Activated naive CD8-positive, alpha-beta T cell (primary cell): ENCODE data around the gene ATP8B4.
"Not testable (repeated sequence)": the region's sequence is repeated elsewhere in the genome, so short reads cannot be mapped to it uniquely, and the experiment has no call there.

Experiments
- H3K27ac Mint-ChIP-seq: one replicate; pipeline ENCODE4 v1.8.0; 2021; ENCODE audit warnings: mixed read lengths
- H3K27me3 Mint-ChIP-seq: one replicate; pipeline ENCODE4 v1.8.0; 2021; ENCODE audit warnings: mixed read lengths
- H3K36me3 Mint-ChIP-seq: one replicate; pipeline ENCODE4 v1.8.0; 2021; ENCODE audit warnings: mixed read lengths
- H3K4me1 Mint-ChIP-seq: one replicate; pipeline ENCODE4 v1.8.0; 2021; ENCODE audit warnings: low read depth, mixed read lengths
- H3K4me3 Mint-ChIP-seq: one replicate; pipeline ENCODE4 v1.8.0; 2021; ENCODE audit warnings: mild to moderate bottlenecking, mixed read lengths
- H3K9me3 Mint-ChIP-seq: one replicate; pipeline ENCODE4 v1.8.0; 2021; ENCODE audit warnings: low read depth, mixed read lengths

Gene ATP8B4

DNA sequence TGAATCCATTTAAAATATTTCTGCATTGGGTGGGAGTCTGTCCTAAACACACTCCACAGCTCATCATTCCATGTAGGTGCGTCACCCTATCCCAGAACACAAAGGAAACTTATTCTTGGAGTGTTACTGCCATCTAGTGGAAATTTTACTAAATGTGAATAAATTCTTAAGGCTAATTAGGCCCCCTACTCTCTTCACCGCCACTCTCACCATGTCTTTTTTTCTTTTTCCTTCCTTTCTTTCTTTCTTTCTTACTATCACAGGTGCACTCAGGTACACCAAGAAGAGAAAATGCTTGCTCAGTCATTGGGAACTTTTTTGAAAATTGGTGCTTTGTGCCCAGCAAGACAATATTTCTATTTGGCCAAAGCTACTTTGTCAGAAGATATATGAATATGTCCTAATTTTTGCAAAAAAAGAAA lies 26.4 kb upstream of the ATP8B4 start:
- no peak overlapping the region for H3K4me3 Mint-ChIP-seq
- no peaks in the 10 kb centered on the region for H3K36me3 Mint-ChIP-seq
- H3K27me3 Mint-ChIP-seq: no peaks in the 10 kb centered on the region
- H3K27ac Mint-ChIP-seq: no peak overlapping the region
- H3K9me3 Mint-ChIP-seq: no peaks in the 10 kb centered on the region
- H3K4me1 Mint-ChIP-seq: peaks cover 2% of the 10 kb centered on the region

DNA sequence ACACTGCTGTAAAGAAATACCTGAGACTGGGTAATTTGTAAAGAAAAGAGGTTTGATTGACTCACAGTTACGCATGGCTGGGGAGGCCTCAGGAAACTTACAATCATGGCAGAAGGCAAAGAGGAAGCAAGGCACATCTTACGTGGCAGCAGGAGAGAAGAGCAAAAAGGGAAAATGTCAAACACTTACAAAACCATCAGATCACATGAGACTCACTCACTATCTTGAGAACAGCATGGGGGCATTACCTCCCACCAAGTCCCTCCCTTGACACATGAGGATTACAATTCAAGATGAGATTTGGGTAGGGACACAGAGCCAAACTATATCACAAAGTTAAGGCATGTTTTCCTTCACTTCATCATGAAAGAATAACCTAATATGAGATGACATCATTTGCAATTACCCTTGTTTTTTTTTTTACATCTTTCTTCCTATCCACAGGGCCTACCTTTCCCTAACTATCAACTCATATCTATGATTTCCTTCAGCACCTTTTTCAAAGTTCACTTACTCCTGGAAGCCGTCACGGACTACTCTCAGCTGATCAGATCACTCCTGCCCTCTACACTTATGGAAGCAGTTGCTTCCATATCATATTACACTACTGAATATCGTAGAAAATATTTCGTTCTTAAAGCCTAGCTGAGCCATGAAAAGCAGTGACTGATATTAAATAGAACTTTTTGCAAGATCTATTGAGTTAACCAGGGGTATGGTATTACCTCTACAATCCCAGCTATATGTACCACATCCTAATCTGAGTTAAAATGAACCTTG lies 25.5 kb upstream of the ATP8B4 start:
- Mint-ChIP-seq H3K4me1 (peaks cover 2% of the 10 kb centered on the region), H3K27me3 (no peaks in the 10 kb centered on the region), H3K27ac (peak overlapping the region; percentile 9), H3K36me3 (no peaks in the 10 kb centered on the region), H3K9me3 (no peaks in the 10 kb centered on the region), H3K4me3 (no peak overlapping the region)

DNA sequence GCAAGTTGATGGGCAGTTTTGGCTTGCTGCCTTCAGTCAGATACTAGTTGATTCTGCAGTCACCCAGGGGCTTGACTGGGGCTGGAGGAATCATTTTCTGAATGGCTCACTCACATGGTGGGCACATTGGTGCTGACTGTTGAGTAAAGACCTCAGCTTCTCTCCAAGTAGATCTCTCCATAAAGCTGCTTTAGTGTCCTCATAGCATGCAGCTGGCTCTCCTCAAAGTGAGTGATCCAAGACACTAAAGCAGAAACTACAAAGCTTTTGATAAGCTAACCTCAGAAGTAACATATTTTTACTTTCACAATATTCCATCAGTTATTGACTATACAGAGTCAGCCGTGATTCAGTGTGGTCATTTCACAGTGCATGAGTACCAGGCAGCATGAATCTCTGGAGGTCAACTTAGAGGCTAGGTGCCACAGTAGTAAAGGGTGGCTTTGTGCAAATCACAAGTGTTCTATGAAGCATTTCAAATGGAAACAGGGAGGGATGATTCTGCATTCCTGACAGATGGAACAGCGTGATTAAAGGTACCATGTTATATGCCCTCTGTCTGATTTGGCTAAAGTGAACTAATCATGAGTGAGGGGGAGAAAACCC lies 24.3 kb upstream of the ATP8B4 start:
- Mint-ChIP-seq H3K36me3 (no peaks in the 10 kb centered on the region), H3K4me3 (no peak overlapping the region), H3K9me3 (no peaks in the 10 kb centered on the region), H3K27me3 (no peaks in the 10 kb centered on the region), H3K4me1 (peaks cover 2% of the 10 kb centered on the region), H3K27ac (no peak overlapping the region)

DNA sequence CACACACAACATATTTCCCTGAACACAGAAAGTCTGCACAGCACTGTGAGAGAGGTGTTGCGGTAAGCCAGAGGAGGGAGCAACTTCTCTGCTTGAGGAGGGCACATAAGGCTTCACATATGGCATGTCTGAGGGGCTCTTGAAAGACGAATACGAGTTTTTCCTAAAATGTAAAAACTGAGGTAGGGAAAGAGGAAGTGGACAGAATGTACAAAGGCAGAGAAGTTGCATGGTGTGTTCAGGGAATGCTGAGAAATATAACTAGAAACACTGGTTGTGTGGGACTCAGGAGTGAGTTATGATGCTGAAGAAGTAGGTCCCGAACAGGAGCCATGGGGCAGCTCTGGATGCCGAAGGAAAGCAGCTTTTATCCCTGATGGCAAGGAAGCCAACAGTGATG lies 22.8 kb upstream of the ATP8B4 start:
- Mint-ChIP-seq H3K4me3 (no peak overlapping the region), H3K36me3 (no peaks in the 10 kb centered on the region), H3K9me3 (no peaks in the 10 kb centered on the region), H3K27me3 (no peaks in the 10 kb centered on the region), H3K27ac (no peak overlapping the region), H3K4me1 (peaks cover 9% of the 10 kb centered on the region)

DNA sequence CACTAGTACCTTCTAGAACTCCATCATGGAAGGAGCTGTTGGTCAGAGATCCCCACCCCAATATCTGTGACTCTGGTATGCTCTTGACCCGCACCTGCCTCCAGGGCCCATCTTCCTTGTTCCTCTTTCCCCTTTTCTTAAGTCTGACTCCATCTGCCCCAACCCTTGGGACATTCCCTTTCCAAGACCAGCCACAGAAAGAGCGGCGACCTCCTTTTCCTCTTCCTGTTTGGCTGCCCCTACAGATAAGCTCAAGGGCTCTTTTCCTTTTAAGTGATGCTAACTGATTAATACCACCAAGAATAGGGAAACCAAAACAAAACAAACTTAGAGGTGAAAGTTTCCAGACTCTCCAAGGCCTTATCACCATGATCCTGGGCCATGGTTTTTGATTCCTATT lies 21.9 kb upstream of the ATP8B4 start:
- no peaks in the 10 kb centered on the region for H3K36me3 Mint-ChIP-seq
- no peaks in the 10 kb centered on the region for H3K27me3 Mint-ChIP-seq
- H3K4me1 Mint-ChIP-seq: peaks cover 13% of the 10 kb centered on the region
- no peak overlapping the region for H3K27ac Mint-ChIP-seq
- no peak overlapping the region for H3K4me3 Mint-ChIP-seq
- no peaks in the 10 kb centered on the region for H3K9me3 Mint-ChIP-seq

DNA sequence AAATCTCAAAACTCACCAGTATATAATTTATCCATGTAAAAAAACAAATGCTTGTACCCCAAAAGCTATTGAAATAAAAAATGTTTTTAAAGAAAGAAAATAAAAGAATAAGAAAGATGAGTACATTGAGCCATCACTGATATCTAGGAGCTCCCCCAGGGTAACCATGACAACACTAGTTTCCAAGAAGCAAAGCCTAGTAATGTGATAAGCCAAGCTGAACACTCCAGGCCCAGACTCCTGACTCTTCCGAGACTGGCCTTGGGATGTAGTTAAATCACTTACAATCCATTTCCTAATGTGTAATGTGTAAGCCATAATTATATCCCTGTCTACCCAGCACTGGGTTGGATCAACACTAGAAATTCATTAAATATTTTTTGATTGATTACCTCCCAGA lies 21.1 kb upstream of the ATP8B4 start:
- no peak overlapping the region for H3K4me3 Mint-ChIP-seq
- peaks cover 17% of the 10 kb centered on the region for H3K4me1 Mint-ChIP-seq
- no peaks in the 10 kb centered on the region for H3K27me3 Mint-ChIP-seq
- no peaks in the 10 kb centered on the region for H3K36me3 Mint-ChIP-seq
- H3K9me3 Mint-ChIP-seq: no peaks in the 10 kb centered on the region
- no peak overlapping the region for H3K27ac Mint-ChIP-seq

DNA sequence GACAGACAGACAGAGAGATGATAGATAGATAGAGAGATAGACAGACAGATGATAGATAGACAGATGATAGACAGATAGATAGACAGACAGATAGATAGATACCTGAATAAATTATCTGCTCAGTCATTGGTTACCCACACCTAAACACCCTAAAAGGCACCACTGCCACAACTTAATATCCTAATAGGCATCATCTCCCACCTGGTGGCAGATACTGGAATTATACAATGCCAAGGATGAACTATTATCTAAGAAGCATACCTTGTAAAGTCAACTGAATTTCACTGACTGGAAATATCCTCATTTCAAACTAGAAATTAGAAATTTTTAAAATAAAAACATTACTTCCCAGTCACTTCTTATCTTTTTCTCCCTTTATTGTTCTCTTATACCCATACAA lies 19.4 kb upstream of the ATP8B4 start:
- Mint-ChIP-seq H3K27ac (no peak overlapping the region), H3K27me3 (no peaks in the 10 kb centered on the region), H3K9me3 (no peaks in the 10 kb centered on the region), H3K36me3 (no peaks in the 10 kb centered on the region), H3K4me1 (peaks cover 23% of the 10 kb centered on the region), H3K4me3 (no peak overlapping the region)

DNA sequence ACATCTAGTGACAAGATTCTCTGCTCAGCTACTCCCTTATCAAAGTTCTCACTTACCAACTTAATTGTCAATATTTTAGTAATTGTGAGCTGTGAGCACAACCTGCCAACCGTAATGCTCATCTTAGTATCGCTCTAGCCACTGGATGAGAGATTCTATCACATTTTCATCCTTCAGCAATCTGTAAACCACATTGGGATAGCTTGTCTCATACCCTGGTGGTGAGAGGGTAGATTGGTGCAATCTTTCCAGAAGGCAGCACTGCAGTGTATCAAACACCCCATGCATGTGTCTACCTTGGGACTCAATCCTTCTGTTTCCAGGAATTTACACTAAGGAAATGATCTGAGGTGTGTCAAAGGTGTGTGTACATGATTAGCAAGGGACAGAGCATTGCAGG lies 18.9 kb upstream of the ATP8B4 start:
- H3K27me3 Mint-ChIP-seq: no peaks in the 10 kb centered on the region
- peaks cover 23% of the 10 kb centered on the region for H3K4me1 Mint-ChIP-seq
- H3K4me3 Mint-ChIP-seq: no peak overlapping the region
- H3K36me3 Mint-ChIP-seq: no peaks in the 10 kb centered on the region
- no peaks in the 10 kb centered on the region for H3K9me3 Mint-ChIP-seq
- peak overlapping the region; percentile 86 for H3K27ac Mint-ChIP-seq

DNA sequence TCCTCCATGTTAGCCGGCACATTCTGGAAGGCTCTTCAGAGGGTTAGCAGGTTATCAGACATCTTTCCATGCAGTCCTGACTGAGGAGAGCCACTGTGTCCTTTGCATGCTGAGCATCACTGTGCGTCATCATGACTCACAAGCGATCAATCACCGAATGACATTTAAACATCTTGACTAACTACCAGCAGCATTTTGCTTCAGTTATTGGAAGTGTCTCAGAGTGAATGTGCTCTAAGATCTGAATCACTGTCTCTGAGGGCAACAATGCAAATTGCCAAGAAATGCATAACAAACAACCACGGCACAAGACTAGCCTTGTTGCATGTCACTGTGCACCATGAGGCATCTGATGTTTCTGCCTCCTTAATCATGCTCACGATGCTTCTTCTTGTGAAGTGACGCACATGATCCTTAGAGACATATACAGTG lies 18.3 kb upstream of the ATP8B4 start:
- Mint-ChIP-seq H3K4me1 (peaks cover 23% of the 10 kb centered on the region), H3K27ac (peak overlapping the region; percentile 86), H3K4me3 (no peak overlapping the region), H3K27me3 (peaks cover 4% of the 10 kb centered on the region), H3K9me3 (no peaks in the 10 kb centered on the region), H3K36me3 (no peaks in the 10 kb centered on the region)

DNA sequence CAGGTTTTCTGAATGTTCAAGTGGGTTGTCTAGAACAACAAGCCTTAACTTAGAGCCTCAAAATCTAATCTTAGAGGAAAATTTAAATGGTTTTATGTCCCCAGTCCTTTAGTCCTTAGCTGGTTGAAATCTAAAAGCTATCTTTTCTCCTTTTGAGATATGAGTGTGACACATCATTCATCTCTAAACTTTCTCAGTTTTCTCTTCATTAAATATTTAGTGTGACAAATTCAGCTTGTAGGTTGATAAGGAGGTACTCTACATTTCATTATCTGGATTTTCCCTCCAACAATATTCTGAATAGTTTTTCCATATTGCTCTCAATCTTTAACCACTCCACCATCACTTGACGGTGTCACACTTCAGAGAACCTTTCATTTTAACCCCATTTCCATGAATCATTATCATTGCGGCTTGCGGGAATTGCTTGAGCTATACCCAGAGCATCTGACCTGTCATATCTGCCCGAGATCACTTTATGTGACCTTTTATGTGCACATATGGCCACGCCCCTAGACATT lies 16.1 kb upstream of the ATP8B4 start:
- H3K27me3 Mint-ChIP-seq: peaks cover 6% of the 10 kb centered on the region
- H3K4me1 Mint-ChIP-seq: peaks cover 23% of the 10 kb centered on the region
- H3K9me3 Mint-ChIP-seq: no peaks in the 10 kb centered on the region
- H3K36me3 Mint-ChIP-seq: no peaks in the 10 kb centered on the region
- peak overlapping the region; percentile 8 for H3K4me3 Mint-ChIP-seq
- peak overlapping the region; percentile 46 for H3K27ac Mint-ChIP-seq

DNA sequence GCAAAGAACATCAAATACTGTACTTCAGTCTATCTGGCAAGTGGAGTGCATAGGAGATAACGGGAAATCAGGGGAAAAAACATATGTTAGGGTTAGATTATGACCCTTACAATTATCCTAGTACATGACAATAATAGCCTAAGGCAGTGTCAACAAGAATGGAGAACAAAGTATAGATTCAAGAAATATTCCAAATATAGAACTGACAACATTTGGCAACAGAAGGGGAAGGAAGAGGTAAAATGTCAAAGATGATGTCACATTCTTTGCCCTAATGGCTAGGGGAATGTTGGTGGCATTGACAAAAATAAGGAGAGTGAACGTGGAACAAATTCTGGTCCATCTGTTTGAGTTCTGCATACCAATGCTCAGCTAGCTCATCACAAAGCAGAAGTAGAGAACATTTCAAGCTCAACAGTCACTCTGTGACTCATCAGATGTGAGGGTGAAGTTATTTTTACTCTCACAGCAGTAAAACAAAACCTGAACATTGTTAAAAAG lies 15.5 kb upstream of the ATP8B4 start:
- Mint-ChIP-seq H3K36me3 (no peaks in the 10 kb centered on the region), H3K4me1 (peaks cover 23% of the 10 kb centered on the region), H3K27me3 (peaks cover 6% of the 10 kb centered on the region), H3K9me3 (no peaks in the 10 kb centered on the region), H3K27ac (peak overlapping the region; percentile 46), H3K4me3 (no peak overlapping the region)

DNA sequence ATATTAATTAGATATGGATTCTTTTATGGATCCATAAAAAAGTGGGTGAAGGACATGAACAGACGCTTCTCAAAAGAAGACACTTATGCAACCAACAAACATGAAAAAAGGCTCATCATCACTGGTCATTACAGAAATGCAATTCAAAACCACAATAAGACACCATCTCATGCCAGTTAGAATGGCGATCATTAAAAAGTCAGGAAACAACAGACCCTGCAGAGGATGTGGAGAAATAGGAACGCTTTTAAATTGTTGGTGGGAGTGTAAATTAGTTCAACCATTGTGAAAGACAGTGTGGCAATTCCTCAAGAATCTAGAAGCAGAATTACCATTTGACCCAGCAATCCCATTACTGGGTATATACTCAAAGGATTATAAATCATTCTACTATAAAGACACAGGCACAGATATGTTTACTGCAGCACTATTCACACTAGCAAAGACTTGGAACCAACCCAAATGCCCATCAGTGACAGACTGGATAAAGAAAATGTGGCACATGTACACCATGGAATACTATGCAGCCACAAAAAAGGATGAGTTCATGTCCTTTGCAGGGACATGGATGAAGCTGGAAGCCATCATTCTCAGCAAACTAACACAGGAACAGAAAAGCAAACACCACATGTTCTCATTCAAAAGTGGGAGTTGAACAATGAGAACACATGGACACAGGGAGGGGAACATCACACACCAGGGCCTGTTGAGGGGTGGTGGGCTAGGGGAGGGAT lies 13.4 kb upstream of the ATP8B4 start:
- H3K4me3 Mint-ChIP-seq, H3K27me3 Mint-ChIP-seq, H3K36me3 Mint-ChIP-seq, H3K9me3 Mint-ChIP-seq: not testable (repeated sequence)
- peaks cover 20% of the 10 kb centered on the region for H3K4me1 Mint-ChIP-seq
- H3K27ac Mint-ChIP-seq: peak overlapping the region; percentile 43

DNA sequence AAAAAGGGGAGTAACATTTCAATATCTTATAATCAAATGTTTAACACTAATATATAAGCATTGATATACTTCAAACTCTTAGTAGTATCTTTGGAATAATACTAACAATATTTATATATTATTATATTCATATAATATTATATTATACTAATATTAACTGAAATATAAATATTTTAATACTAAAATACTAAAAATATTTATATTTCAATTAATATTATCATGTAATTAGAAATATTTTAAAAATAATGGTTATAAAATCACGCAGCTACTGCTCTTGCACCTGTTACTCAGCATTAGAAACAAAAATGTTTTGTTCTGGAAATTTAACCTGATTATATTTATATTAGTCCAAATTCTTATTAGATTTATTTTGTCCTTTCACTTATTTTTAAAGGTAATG lies 12.6 kb upstream of the ATP8B4 start:
- H3K4me1 Mint-ChIP-seq: peaks cover 16% of the 10 kb centered on the region
- no peaks in the 10 kb centered on the region for H3K36me3 Mint-ChIP-seq
- H3K4me3 Mint-ChIP-seq: no peak overlapping the region
- peaks cover 6% of the 10 kb centered on the region for H3K27me3 Mint-ChIP-seq
- no peak overlapping the region for H3K27ac Mint-ChIP-seq
- no peaks in the 10 kb centered on the region for H3K9me3 Mint-ChIP-seq

DNA sequence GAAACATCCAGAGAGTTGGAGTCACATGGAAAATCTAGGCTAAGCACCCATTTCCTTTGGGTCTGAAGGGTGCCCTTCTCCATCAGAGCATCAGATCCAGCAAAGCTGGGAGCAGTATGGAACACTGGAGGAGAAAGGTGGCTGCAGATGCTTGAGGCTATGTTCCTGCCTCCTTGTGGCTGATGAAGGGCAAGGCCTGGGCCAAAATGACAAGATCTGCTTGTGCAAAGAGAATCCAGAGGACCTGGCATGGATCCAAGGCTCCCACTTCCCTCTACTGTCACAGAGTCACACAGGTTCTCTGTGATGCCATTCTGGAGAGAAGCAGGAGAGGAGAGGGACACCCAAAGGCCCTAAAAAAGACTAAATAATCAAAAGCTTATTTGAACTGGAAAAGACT lies 9.2 kb upstream of the ATP8B4 start:
- H3K4me3 Mint-ChIP-seq: no peak overlapping the region
- H3K27ac Mint-ChIP-seq: no peak overlapping the region
- H3K9me3 Mint-ChIP-seq: peaks cover 11% of the 10 kb centered on the region
- peaks cover 6% of the 10 kb centered on the region for H3K27me3 Mint-ChIP-seq
- no peaks in the 10 kb centered on the region for H3K36me3 Mint-ChIP-seq
- no peaks in the 10 kb centered on the region for H3K4me1 Mint-ChIP-seq

DNA sequence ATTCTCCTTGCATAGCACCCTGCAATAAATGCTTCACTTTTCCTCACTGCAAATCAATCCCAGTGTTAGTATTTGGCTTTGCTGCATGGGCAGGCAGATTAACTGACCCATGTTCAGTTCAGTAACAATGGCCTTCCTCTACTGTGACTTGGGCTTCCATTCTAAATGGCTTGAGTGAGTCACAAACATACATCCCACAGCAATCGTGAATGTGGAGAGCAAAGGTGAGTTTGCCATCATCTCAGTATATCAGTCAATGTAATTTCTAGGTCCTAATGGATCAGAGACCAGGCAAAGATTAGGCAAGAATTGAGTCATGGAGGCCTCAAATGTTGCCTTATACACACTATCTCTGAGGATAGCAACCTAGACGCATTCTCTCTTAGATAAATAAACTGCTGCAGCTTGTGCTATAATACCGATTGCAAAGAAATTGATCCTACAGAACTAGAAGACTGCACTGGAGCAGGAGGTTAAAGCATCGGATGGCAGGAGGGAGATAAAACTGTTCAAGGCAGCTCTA lies 8.3 kb upstream of the ATP8B4 start:
- no peak overlapping the region for H3K4me3 Mint-ChIP-seq
- H3K36me3 Mint-ChIP-seq: no peaks in the 10 kb centered on the region
- no peaks in the 10 kb centered on the region for H3K4me1 Mint-ChIP-seq
- no peak overlapping the region for H3K27ac Mint-ChIP-seq
- H3K9me3 Mint-ChIP-seq: peaks cover 11% of the 10 kb centered on the region
- peaks cover 3% of the 10 kb centered on the region for H3K27me3 Mint-ChIP-seq
